ENCODE measurements around the gene TSPO. TPM values are rescaled to one million over a fixed set of nuclear protein-coding genes. Genes with fewer than 3 reads are reported as not detected.

TSPO gene
- total and polyA plus RNA-seq, 4 donors = 86.1 to 707 (median 284) TPM

GRCh38 chr22:43180670-43181069 is 29.3 kb downstream of the TSPO start:
- no peaks in the 10 kb centered on the region for H3K9me3 ChIP-seq (ENCODE audit: control insufficient read depth in 4 of 4, insufficient read depth in 3 of 4, low read length in 3 of 4)
- no peak for ATAC-seq (ENCODE audit: insufficient read depth, low FRiP score)

GRCh38 chr22:43181321-43182076 is 30.1 kb downstream of the TSPO start:
- DNase-seq (no peak), ATAC-seq (ENCODE audit: insufficient read depth, low FRiP score) (no peak)
- no peaks in the 10 kb centered on the region for H3K9me3 ChIP-seq (ENCODE audit: control insufficient read depth in 4 of 4, insufficient read depth in 3 of 4, low read length in 3 of 4)
- peak overlapping the region in 1 of 2 donors; percentile 20 for H3K27ac ChIP-seq (ENCODE audit: low read depth in 1 of 2, low read length in 1 of 2)
- TF ChIP-seq, protein P1, sequence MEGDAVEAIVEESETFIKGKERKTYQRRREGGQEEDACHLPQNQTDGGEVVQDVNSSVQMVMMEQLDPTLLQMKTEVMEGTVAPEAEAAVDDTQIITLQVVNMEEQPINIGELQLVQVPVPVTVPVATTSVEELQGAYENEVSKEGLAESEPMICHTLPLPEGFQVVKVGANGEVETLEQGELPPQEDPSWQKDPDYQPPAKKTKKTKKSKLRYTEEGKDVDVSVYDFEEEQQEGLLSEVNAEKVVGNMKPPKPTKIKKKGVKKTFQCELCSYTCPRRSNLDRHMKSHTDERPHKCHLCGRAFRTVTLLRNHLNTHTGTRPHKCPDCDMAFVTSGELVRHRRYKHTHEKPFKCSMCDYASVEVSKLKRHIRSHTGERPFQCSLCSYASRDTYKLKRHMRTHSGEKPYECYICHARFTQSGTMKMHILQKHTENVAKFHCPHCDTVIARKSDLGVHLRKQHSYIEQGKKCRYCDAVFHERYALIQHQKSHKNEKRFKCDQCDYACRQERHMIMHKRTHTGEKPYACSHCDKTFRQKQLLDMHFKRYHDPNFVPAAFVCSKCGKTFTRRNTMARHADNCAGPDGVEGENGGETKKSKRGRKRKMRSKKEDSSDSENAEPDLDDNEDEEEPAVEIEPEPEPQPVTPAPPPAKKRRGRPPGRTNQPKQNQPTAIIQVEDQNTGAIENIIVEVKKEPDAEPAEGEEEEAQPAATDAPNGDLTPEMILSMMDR (IDR thresholded peaks at IDR 0.05; ENCODE audit: control extremely low read depth, extremely low read depth) = no peak
- no peak overlapping the region for H3K4me3 ChIP-seq
- no peak overlapping the region for H3K9ac ChIP-seq (ENCODE audit: insufficient read depth in 1 of 2, low read length in 2 of 2)
- peaks cover 0 to 18% (median 13%) of the 10 kb centered on the region in 5 donors for H3K4me1 ChIP-seq (ENCODE audit: control insufficient read depth in 5 of 5, insufficient read depth in 5 of 5, low read length in 5 of 5)
- WGBS, 2 donors = 79 to 90% methylated on average over 13 of the region's 13 CpGs
- peaks cover 0 to 28% (median 12%) of the 10 kb centered on the region in 4 donors for H3K36me3 ChIP-seq (ENCODE audit: control insufficient read depth in 4 of 4, insufficient read depth in 4 of 4, low read length in 4 of 4)
- H3K27me3 ChIP-seq (ENCODE audit: control insufficient read depth in 3 of 3, insufficient read depth in 3 of 3, low read length in 2 of 3) = no peaks in the 10 kb centered on the region

More at GRCh38 chr22:43180670-43181069, 29.3 kb downstream of the TSPO start:
- peaks cover 0 to 19% (median 5%) of the 10 kb centered on the region in 5 donors for H3K4me1 ChIP-seq (ENCODE audit: control insufficient read depth in 5 of 5, insufficient read depth in 5 of 5, low read length in 5 of 5)
- H3K4me3 ChIP-seq = no peak overlapping the region
- 93 to 98% methylated on average over 15 of the region's 15 CpGs for WGBS, 2 donors
- H3K27me3 ChIP-seq (ENCODE audit: control insufficient read depth in 3 of 3, insufficient read depth in 3 of 3, low read length in 2 of 3) = no peaks in the 10 kb centered on the region
- TF ChIP-seq, protein P1 (IDR thresholded peaks at IDR 0.05; ENCODE audit: control extremely low read depth, extremely low read depth) = no peak
- no peak overlapping the region for H3K9ac ChIP-seq (ENCODE audit: insufficient read depth in 1 of 2, low read length in 2 of 2)
- peaks cover 0 to 31% (median 14%) of the 10 kb centered on the region in 4 donors for H3K36me3 ChIP-seq (ENCODE audit: control insufficient read depth in 4 of 4, insufficient read depth in 4 of 4, low read length in 4 of 4)
- DNase-seq = no peak
- H3K27ac ChIP-seq (ENCODE audit: low read depth in 1 of 2, low read length in 1 of 2) = no peak overlapping the region

- peaks cover 0 to 28% (median 12%) of the 10 kb centered on the region in 4 donors for H3K36me3 ChIP-seq (ENCODE audit: control insufficient read depth in 4 of 4, insufficient read depth in 4 of 4, low read length in 4 of 4)
- H3K4me1 ChIP-seq (ENCODE audit: control insufficient read depth in 5 of 5, insufficient read depth in 5 of 5, low read length in 5 of 5) = peaks cover 0 to 18% (median 13%) of the 10 kb centered on the region in 5 donors
- no peak overlapping the region for H3K9ac ChIP-seq (ENCODE audit: insufficient read depth in 1 of 2, low read length in 2 of 2)
- H3K9me3 ChIP-seq (ENCODE audit: control insufficient read depth in 4 of 4, insufficient read depth in 3 of 4, low read length in 3 of 4) = no peaks in the 10 kb centered on the region
- 83 to 85% methylated on average over 10 of the region's 10 CpGs for WGBS, 2 donors
- H3K4me3 ChIP-seq = no peak overlapping the region
- no peak for ATAC-seq (ENCODE audit: insufficient read depth, low FRiP score)
- H3K27ac ChIP-seq (ENCODE audit: low read depth in 1 of 2, low read length in 1 of 2) = peak overlapping the region in 1 of 2 donors; percentile 20
- TF ChIP-seq, protein P1 (IDR thresholded peaks at IDR 0.05; ENCODE audit: control extremely low read depth, extremely low read depth) = no peak
- H3K27me3 ChIP-seq (ENCODE audit: control insufficient read depth in 3 of 3, insufficient read depth in 3 of 3, low read length in 2 of 3) = no peaks in the 10 kb centered on the region
- DNase-seq = no peak
These were observed 30.8 kb downstream of the TSPO start for GRCh38 chr22:43182118-43182517.
